GM13977 (cell line): ENCODE results near the gene FCAMR.

Source experiments
- DNase-seq: peaks from one replicate; pipeline ENCODE4 v3.0.0; 2012; ENCODE audit warnings: low spot score
- CTCF ChIP-seq: IDR thresholded peaks from 2 replicates; pipeline ENCODE4 v1.5.1; 2012; ENCODE audit warnings: mild to moderate bottlenecking, control low read depth; ENCODE audit not compliant: insufficient read depth; ENCODE audit errors: extremely low read depth, missing control alignments
- in situ Hi-C: fragments of 300-500 bp; cut with MboI; formaldehyde crosslinking; loops from one replicate; pipeline ENCODE4 v1.12.0; 2022; ENCODE audit warnings: low sequenced_read_pairs, low pct_unique_long_range_greater_than_20kb, mixed read lengths, inconsistent platforms; ENCODE audit not compliant: unreplicated experiment

FCAMR gene

GRCh38 chr1:206949641-206950040 lies 20.6 kb downstream of the FCAMR start:
- DNase-seq: no peak
- TF ChIP-seq CTCF: no peak
- in situ Hi-C loops: no loop called here

- in situ Hi-C loops: no loop called here
- DNase-seq: no peak
- no peak for TF ChIP-seq CTCF
These were observed 21.1 kb downstream of the FCAMR start for GRCh38 chr1:206949208-206949607.

- in situ Hi-C loops: no loop called here
- no peak for TF ChIP-seq CTCF
- no peak for DNase-seq
These were observed 23.0 kb downstream of the FCAMR start for GRCh38 chr1:206947255-206947654.

- TF ChIP-seq CTCF: no peak
- DNase-seq: no peak
- in situ Hi-C loops: no loop called here
These were observed 24.0 kb downstream of the FCAMR start, which contains the start of gene PIGR for GRCh38 chr1:206946261-206946660. Gene PIGR, minus strand, starts transcription at chr1:206946466. Its CDS starts 5,935 bp downstream, at chr1:206940531.

GRCh38 chr1:206945779-206946178 lies 24.5 kb downstream of the FCAMR start:
- no peak for TF ChIP-seq CTCF
- no peak for DNase-seq
- in situ Hi-C loops: no loop called here

GRCh38 chr1:206944703-206945102 lies 25.6 kb downstream of the FCAMR start:
- in situ Hi-C loops: no loop called here
- TF ChIP-seq CTCF: no peak
- no peak for DNase-seq
